Neural progenitor cell (in vitro differentiated cells): ENCODE results near the gene SMIM41.

Experiments
- CTCF ChIP-seq: fragments of 200-600 bp; sonication (generic); IDR thresholded peaks from 2 replicates; pipeline ENCODE4 v1.5.1; 2017; ENCODE audit warnings: antibody characterized with exemption, mild to moderate bottlenecking
- EZH2 ChIP-seq: fragments of 200-600 bp; sonication (generic); IDR thresholded peaks from 2 replicates; pipeline ENCODE4 v1.6.1; 2017; ENCODE audit warnings: antibody characterized with exemption, mild to moderate bottlenecking, moderate library complexity

GRCh38 chr12:52144512-52145227 lies 65.2 kb downstream of the SMIM41 start:
- TF ChIP-seq CTCF (no peak), EZH2 (no peak)
